Activated CD4-positive, alpha-beta T cell treated with anti-CD3 and anti-CD28 coated beads, Interleukin-2, amount 50 U/mL, for 48 hours (primary cell): Measurements from ENCODE around the gene CD164L2.
A peak's percentile ranks its signal among the peaks of the same experiment; 100 is the strongest.

Source experiments
- DNase-seq, 2 experiments: peaks; one replicate each; pipeline ENCODE4 v3.0.0-alpha.2; 2020

CD164L2 gene

DNA sequence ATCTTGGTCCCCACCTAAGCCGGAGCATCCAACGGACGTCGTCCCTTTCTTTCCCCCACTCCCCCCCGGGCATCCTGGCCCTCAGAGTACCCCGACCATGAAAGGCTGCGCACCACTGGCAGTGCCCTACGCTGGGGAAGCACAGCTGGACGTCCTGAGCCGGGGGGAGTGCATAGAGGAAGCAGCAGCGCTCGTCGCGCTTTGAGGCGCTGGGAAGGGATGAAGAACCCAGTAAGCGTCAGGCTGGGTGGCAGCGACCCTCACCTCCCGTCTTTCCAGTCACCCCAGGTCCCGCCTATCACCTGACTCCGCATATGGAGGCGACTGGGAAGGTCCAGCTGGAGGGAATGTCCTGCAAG, 22.1 kb downstream of the CD164L2 start:
- no peak for DNase-seq

DNA sequence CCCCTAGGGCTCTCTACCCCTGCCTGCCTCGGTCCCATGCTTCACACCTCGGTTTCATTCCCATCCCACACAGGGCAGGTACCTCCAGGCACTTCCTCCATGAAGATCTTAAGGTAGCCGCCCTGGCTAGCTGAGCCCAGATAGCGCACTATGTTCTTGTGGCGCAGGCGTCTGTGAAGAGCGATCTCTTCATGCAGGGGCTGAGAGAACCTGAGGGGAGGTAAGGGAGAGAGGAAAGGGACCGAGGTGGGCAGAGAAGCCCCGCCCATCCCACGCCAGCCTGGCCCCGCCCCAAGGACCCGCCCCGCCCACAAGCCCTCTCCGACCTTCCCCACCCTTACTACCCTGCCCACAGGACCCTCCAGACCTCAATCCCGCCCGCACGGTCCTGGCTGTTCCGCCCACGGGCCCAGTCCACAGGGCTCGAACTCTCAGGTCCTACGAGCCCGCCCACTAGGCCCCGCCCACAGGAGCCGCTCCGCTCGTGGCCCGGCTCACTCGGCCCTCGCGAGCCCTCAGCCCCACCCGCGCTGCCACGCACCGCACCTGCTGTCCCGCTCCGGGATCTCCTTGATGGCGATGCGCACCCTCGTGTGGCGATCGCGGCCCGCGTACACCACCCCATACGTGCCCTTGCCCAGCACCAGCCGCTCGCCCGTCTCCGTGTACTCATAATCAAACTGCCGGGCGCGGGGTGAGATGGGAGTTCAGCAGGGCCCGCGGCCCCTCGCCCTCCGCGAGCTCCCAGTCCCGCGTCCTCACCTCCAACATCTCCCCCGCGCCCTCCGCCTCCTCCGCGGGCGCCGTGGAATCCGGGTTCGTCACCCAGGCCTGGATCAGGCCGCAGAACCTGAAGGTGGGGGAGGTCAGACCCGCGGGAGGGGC, 22.7 kb downstream of the CD164L2 start:
- peak; percentile 51 to 53 for DNase-seq

GRCh38 chr1:27359822-27360158, 23.3 kb downstream of the CD164L2 start:
- DNase-seq = no peak

- no peak for DNase-seq
These were observed 24.2 kb downstream of the CD164L2 start for GRCh38 chr1:27358928-27359313.

DNA sequence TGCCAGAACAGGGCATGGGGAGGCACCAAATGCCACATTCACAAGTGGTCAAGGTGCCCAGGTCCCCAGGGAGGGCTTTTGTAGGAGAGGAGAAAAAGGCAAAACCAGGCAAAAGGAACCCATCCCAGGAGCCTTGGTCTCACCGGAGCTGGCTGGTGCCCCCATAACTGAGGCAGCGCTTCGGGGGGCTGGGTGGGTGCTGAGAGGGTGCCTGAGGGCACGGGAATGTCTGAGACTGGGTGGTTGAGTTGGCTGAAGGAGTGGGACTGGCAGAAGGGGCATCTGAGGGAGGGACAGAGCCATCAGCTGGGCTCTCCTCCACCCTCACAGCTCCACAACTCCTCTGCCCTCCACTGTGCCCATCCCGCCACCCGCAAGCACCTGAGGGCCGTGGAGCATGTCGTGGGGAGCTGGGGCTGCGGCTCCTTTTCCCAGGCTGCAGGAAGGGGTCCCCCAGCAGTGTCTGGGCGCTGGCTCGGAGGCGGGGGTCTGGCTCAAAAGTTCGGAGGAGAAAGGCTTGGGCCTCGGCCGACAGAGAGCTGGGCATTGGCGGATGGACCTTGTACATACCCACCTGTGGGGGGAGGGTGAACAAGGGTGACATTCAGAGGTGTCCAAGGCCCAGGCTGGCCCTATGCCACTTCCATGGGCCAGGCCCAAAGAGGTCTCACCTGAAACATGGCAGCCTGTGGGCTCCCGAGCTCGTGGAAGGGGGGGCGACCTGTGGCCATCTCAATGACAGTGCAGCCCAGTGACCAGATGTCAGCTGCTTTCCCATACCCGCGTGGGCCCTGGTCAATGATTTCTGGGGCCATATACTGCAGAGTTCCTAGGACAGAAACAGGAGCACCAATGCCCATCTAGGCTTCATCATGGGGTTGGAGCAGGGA, 24.9 kb downstream of the CD164L2 start:
- DNase-seq = no peak

GRCh38 chr1:27357281-27358037, 25.7 kb downstream of the CD164L2 start:
- DNase-seq = peak; percentile 78 to 82

- DNase-seq = peak; percentile 46 to 60
These were observed 26.4 kb downstream of the CD164L2 start for GRCh38 chr1:27356619-27357280.

GRCh38 chr1:27356277-27356618, 26.9 kb downstream of the CD164L2 start:
- no peak for DNase-seq

- no peak for DNase-seq
These were observed 27.4 kb downstream of the CD164L2 start for GRCh38 chr1:27355683-27356082.

DNA sequence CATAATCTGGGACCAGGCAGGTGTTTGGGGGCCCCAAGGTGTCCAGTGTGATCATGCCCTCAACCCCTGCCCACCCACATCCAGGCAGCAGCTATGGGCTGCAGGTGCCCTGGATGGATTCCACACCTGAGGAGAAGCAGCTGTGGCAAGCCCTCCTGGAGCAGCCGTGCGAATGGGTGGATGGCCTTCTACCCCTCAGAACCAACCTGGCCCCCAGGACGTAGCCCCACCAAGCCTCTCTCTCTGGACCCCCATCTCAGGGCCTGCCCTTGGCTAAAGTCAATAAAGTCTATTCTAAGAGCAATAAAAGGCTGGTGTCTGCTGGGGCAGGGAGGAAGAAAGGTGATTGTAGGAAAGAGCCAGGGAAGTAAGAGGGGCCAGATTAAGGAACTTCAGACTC, 29.5 kb downstream of the CD164L2 start:
- no peak for DNase-seq

DNA sequence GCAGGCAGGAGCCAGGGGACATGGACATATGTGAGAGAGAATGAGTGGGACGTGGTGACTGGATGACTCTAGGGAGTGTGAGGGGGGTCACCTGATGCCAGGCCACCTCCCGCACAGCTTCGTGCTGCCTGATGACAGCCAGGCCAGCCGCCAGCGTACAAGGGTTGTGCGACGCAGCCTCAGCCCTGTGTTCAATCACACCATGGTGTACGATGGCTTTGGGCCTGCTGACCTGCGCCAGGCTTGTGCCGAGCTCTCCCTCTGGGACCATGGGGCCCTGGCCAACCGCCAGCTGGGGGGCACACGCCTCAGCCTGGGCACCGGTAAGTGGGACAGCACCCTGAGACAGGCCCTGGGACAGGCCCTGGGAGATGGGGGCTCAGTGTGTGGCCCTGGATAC, 30.0 kb downstream of the CD164L2 start:
- DNase-seq = no peak

- DNase-seq = no peak
These were observed 31.5 kb downstream of the CD164L2 start for GRCh38 chr1:27351541-27352107.

DNA sequence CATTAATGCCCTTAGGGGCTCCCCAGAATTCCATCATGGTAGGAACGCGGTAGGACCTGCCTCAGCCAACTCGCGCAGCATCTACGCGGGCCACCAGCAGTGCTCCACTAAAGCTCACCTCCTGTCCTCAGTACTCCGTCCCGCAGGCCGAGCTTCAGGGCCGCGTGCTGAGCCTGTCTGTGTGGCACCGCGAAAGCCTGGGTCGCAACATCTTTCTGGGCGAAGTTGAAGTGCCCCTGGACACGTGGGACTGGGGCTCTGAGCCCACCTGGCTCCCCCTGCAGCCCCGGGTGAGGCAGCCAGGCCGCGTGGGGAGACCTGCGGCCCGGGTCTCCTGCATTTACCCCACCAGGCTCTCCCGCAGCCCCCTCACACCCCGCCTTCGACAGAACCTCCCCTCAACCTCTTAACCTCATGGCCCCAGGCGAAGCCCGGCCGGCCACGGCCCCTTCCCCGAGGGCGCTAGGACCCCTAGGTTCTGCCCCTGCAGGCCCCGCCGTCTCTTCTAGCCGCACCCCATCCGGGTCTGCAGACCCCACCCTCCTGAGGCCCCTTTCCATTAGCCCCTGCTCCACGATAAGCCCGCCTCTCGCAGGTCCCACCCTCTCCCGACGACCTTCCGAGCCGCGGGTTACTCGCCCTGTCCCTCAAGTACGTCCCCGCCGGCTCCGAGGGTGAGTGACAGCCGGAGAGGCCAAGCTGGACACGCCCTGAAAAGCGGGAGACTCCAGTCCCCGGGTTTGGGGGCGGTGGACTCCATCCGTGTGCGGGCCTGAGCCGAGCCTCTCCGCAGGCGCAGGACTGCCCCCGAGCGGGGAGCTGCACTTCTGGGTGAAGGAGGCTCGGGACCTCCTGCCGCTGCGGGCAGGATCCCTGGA, 32.2 kb downstream of the CD164L2 start:
- no peak for DNase-seq

GRCh38 chr1:27349784-27350662, 33.1 kb downstream of the CD164L2 start:
- no peak for DNase-seq

DNA sequence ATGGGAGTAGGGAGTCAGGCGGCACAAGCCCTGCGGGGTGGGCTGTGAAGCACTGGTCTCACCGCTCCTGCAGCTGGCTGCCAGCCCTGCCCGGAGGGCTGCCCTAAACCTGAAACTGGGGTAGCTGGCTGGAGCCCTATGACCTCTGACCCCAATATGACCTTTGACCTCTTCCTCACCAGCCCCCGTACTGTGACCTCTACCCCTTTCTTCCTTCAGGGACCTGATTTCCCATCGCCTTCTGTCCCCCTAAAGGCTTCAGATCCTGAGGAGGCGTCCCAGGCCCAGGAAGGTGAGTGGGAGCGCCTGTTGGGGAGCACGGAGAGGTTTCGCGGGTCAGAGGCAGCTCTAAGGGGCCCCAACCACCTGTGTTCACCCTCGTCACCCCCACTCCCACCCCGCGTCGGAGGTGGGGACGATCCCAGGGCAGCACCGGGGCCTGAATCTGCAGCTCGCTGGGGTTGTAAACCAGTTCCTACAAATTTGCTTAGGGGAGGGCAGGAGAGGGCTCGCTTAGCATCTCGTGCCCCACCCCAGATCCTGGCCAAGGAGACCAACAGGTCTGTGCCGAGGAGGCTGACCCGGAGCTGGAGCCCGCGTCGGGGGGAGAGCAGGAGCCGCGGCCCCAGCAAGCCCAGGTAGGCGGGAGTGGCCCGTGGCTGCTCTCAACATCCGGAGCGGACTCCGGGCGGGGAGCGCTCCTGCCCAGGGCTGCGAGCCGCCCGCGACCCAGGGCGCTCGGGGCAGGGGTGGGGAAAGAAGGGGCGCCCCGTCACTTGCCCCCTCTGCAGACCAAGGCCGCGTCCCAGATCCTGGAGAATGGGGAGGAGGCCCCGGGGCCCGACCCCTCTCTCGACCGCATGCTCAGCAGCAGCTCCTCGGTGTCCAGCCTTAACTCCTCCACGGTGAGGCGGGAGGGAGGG, 34.0 kb downstream of the CD164L2 start:
- DNase-seq = no peak

DNA sequence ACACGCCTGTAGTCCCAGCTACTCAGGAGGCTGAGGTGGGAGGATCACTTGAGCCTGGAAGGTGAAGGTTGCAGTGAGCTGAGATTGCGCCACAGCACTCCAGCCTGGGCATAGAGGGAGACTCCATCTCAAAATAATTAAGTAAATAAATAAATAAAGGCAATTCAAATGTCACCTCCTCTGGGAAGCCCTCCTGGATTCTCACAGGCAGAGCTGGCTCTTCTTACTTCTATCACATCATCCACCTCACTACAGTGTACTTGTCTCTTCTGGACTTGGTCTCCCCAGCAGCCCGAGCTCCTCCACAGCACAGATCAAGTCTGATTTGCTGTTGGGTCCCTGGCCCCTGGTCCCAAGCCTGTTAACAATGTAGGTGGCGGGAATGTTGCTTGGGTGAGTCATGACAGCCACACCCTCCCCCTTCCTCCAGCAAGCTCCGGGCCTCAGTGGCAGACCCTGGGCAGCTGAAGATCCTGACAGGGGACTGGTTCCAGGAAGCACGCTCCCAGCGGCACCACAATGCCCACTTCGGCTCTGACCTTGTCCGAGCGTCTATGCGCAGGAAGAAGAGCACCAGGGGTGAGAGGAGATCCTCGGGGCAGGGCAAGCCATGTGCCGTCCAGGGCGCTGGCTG, 36.0 kb downstream of the CD164L2 start:
- DNase-seq = no peak

DNA sequence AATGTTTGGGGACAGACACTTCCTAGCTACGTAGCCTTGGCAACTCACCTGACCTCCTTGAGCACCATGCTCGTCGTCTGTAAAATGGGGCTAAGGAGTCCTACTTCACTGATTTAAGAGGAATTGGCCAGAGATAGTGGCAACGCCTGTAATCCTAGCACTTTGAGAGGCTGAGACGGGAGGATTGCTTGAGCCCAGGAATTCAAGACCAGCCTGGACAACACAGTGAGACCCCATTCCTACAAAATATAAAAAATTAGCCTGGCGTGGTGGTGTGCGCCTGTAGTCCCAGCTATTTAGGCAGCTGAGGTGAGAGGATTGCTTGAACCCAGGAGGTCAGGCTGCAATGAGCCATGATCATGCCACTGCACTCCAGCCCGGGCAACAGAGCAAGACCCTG, 36.8 kb downstream of the CD164L2 start:
- DNase-seq = no peak

GRCh38 chr1:27345272-27345671, 37.9 kb downstream of the CD164L2 start:
- no peak for DNase-seq

DNA sequence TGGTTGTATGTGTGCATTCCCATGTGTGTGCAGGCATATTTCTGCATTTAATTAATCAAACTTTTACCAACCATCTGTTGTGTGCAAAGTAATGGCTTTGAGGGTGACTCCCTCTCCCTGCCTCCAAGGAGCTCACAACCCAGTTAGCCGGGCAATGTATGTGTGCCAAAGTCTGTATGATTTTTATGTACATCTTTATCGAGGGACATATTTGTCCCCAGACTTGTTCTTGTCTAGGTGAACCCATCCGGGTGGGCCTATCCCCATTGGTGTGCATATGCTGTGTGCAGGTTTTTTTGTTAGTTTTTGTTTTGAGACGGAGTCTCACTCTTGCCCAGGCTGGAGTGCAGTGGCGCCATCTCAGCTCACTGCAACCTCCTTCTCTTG, 39.5 kb downstream of the CD164L2 start:
- no peak for DNase-seq
